ENCODE measurements around the gene SDC1. TPM values are rescaled to one million over a fixed set of nuclear protein-coding genes. Genes with fewer than 3 reads are reported as not detected.

SDC1 gene
- polyA plus RNA-seq, 2 donors = 239 to 334 TPM

GRCh38 chr2:20222769-20223406, 2.0 kb downstream of the SDC1 start:
- no peaks in the 10 kb centered on the region for H3K27me3 ChIP-seq (ENCODE audit: control insufficient read depth in 1 of 2, insufficient read depth in 2 of 2, low read length in 2 of 2)
- peaks cover 0 to 4% of the 10 kb centered on the region in 2 donors for H3K36me3 ChIP-seq (ENCODE audit: control insufficient read depth in 2 of 2, insufficient read depth in 2 of 2, low read length in 1 of 2)
- H3K4me1 ChIP-seq (ENCODE audit: control insufficient read depth in 2 of 2, insufficient read depth in 2 of 2, low read length in 1 of 2) = peaks cover 0 to 29% of the 10 kb centered on the region in 2 donors
- H3K9me3 ChIP-seq (ENCODE audit: control insufficient read depth in 2 of 2, insufficient read depth in 1 of 2, low read depth in 1 of 2, low read length in 1 of 2) = no peaks in the 10 kb centered on the region
- peak overlapping the region; percentile 66 to 80 for H3K4me3 ChIP-seq (ENCODE audit: low read depth in 1 of 2, low read length in 2 of 2)
- WGBS, 2 donors = 25 to 29% methylated on average over 21 of the region's 21 CpGs
- peak overlapping the region; percentile 89 to 98 for H3K27ac ChIP-seq (ENCODE audit: low read depth in 2 of 2, low read length in 1 of 2)

- H3K27me3 ChIP-seq (ENCODE audit: control insufficient read depth in 1 of 2, insufficient read depth in 2 of 2, low read length in 2 of 2) = no peaks in the 10 kb centered on the region
- H3K36me3 ChIP-seq (ENCODE audit: control insufficient read depth in 2 of 2, insufficient read depth in 2 of 2, low read length in 1 of 2) = peaks cover 0 to 4% of the 10 kb centered on the region in 2 donors
- peaks cover 0 to 32% of the 10 kb centered on the region in 2 donors for H3K4me1 ChIP-seq (ENCODE audit: control insufficient read depth in 2 of 2, insufficient read depth in 2 of 2, low read length in 1 of 2)
- H3K4me3 ChIP-seq (ENCODE audit: low read depth in 1 of 2, low read length in 2 of 2) = peak overlapping the region; percentile 66 to 80
- peak overlapping the region; percentile 89 to 98 for H3K27ac ChIP-seq (ENCODE audit: low read depth in 2 of 2, low read length in 1 of 2)
- H3K9me3 ChIP-seq (ENCODE audit: control insufficient read depth in 2 of 2, insufficient read depth in 1 of 2, low read depth in 1 of 2, low read length in 1 of 2) = no peaks in the 10 kb centered on the region
- 63 to 81% methylated on average over 1 of the region's 1 CpG for WGBS, 2 donors
Observed at GRCh38 chr2:20222014-20222768, 2.7 kb downstream of the SDC1 start.

GRCh38 chr2:20221555-20221973, 3.4 kb downstream of the SDC1 start:
- peak overlapping the region; percentile 89 to 97 for H3K27ac ChIP-seq (ENCODE audit: low read depth in 2 of 2, low read length in 1 of 2)
- peaks cover 0 to 4% of the 10 kb centered on the region in 2 donors for H3K36me3 ChIP-seq (ENCODE audit: control insufficient read depth in 2 of 2, insufficient read depth in 2 of 2, low read length in 1 of 2)
- H3K9me3 ChIP-seq (ENCODE audit: control insufficient read depth in 2 of 2, insufficient read depth in 1 of 2, low read depth in 1 of 2, low read length in 1 of 2) = no peaks in the 10 kb centered on the region
- peak overlapping the region; percentile 3 to 66 for H3K4me3 ChIP-seq (ENCODE audit: low read depth in 1 of 2, low read length in 2 of 2)
- no peaks in the 10 kb centered on the region for H3K27me3 ChIP-seq (ENCODE audit: control insufficient read depth in 1 of 2, insufficient read depth in 2 of 2, low read length in 2 of 2)
- H3K4me1 ChIP-seq (ENCODE audit: control insufficient read depth in 2 of 2, insufficient read depth in 2 of 2, low read length in 1 of 2) = peaks cover 6 to 38% of the 10 kb centered on the region in 2 donors
- WGBS, 2 donors = 42 to 48% methylated on average over 3 of the region's 3 CpGs

- Histone ChIP-seq H3K9me3 (ENCODE audit: control insufficient read depth in 2 of 2, insufficient read depth in 1 of 2, low read depth in 1 of 2, low read length in 1 of 2) (no peaks in the 10 kb centered on the region), H3K27ac (ENCODE audit: low read depth in 2 of 2, low read length in 1 of 2) (peak overlapping the region; percentile 89 to 97), H3K4me3 (ENCODE audit: low read depth in 1 of 2, low read length in 2 of 2) (peak overlapping the region in 1 of 2 donors; percentile 66), H3K4me1 (ENCODE audit: control insufficient read depth in 2 of 2, insufficient read depth in 2 of 2, low read length in 1 of 2) (peaks cover 6 to 39% of the 10 kb centered on the region in 2 donors), H3K36me3 (ENCODE audit: control insufficient read depth in 2 of 2, insufficient read depth in 2 of 2, low read length in 1 of 2) (peaks cover 0 to 4% of the 10 kb centered on the region in 2 donors), H3K27me3 (ENCODE audit: control insufficient read depth in 1 of 2, insufficient read depth in 2 of 2, low read length in 2 of 2) (no peaks in the 10 kb centered on the region)
- WGBS, 2 donors = 49 to 55% methylated on average over 3 of the region's 3 CpGs
Observed at GRCh38 chr2:20220806-20221554, 4.0 kb downstream of the SDC1 start.

GRCh38 chr2:20219763-20220380, 5.1 kb downstream of the SDC1 start:
- H3K4me1 ChIP-seq (ENCODE audit: control insufficient read depth in 2 of 2, insufficient read depth in 2 of 2, low read length in 1 of 2) = peaks cover 6 to 50% of the 10 kb centered on the region in 2 donors
- peaks cover 0 to 10% of the 10 kb centered on the region in 2 donors for H3K36me3 ChIP-seq (ENCODE audit: control insufficient read depth in 2 of 2, insufficient read depth in 2 of 2, low read length in 1 of 2)
- WGBS, 2 donors = 83 to 90% methylated on average over 13 of the region's 13 CpGs
- peak overlapping the region; percentile 6 to 31 for H3K4me3 ChIP-seq (ENCODE audit: low read depth in 1 of 2, low read length in 2 of 2)
- no peaks in the 10 kb centered on the region for H3K27me3 ChIP-seq (ENCODE audit: control insufficient read depth in 1 of 2, insufficient read depth in 2 of 2, low read length in 2 of 2)
- H3K9me3 ChIP-seq (ENCODE audit: control insufficient read depth in 2 of 2, insufficient read depth in 1 of 2, low read depth in 1 of 2, low read length in 1 of 2) = no peaks in the 10 kb centered on the region
- peak overlapping the region; percentile 96 for H3K27ac ChIP-seq (ENCODE audit: low read depth in 2 of 2, low read length in 1 of 2)

- peak overlapping the region; percentile 96 for H3K27ac ChIP-seq (ENCODE audit: low read depth in 2 of 2, low read length in 1 of 2)
- WGBS, 2 donors = 60 to 71% methylated on average over 20 of the region's 20 CpGs
- peaks cover 0 to 11% of the 10 kb centered on the region in 2 donors for H3K36me3 ChIP-seq (ENCODE audit: control insufficient read depth in 2 of 2, insufficient read depth in 2 of 2, low read length in 1 of 2)
- peak overlapping the region; percentile 20 to 31 for H3K4me3 ChIP-seq (ENCODE audit: low read depth in 1 of 2, low read length in 2 of 2)
- H3K4me1 ChIP-seq (ENCODE audit: control insufficient read depth in 2 of 2, insufficient read depth in 2 of 2, low read length in 1 of 2) = peaks cover 6 to 52% of the 10 kb centered on the region in 2 donors
- no peaks in the 10 kb centered on the region for H3K9me3 ChIP-seq (ENCODE audit: control insufficient read depth in 2 of 2, insufficient read depth in 1 of 2, low read depth in 1 of 2, low read length in 1 of 2)
- H3K27me3 ChIP-seq (ENCODE audit: control insufficient read depth in 1 of 2, insufficient read depth in 2 of 2, low read length in 2 of 2) = no peaks in the 10 kb centered on the region
Observed at GRCh38 chr2:20218331-20219320, 6.3 kb downstream of the SDC1 start.

- Histone ChIP-seq H3K9me3 (ENCODE audit: control insufficient read depth in 2 of 2, insufficient read depth in 1 of 2, low read depth in 1 of 2, low read length in 1 of 2) (no peaks in the 10 kb centered on the region), H3K27ac (ENCODE audit: low read depth in 2 of 2, low read length in 1 of 2) (peak overlapping the region; percentile 96), H3K27me3 (ENCODE audit: control insufficient read depth in 1 of 2, insufficient read depth in 2 of 2, low read length in 2 of 2) (no peaks in the 10 kb centered on the region), H3K4me3 (ENCODE audit: low read depth in 1 of 2, low read length in 2 of 2) (peak overlapping the region in 1 of 2 donors; percentile 16), H3K36me3 (ENCODE audit: control insufficient read depth in 2 of 2, insufficient read depth in 2 of 2, low read length in 1 of 2) (peaks cover 0 to 11% of the 10 kb centered on the region in 2 donors), H3K4me1 (ENCODE audit: control insufficient read depth in 2 of 2, insufficient read depth in 2 of 2, low read length in 1 of 2) (peaks cover 6 to 52% of the 10 kb centered on the region in 2 donors)
- 67 to 68% methylated on average over 21 of the region's 21 CpGs for WGBS, 2 donors
Observed at GRCh38 chr2:20217041-20217970, 7.6 kb downstream of the SDC1 start.
